SK-N-SH treated with all-trans-retinoic acid at 6 μM for 48 hours (cell line): Measurements from ENCODE around the gene ULBP3.
A peak's percentile ranks its signal among the peaks of the same experiment; 100 is the strongest.
"Not testable (repeated sequence)": the region's sequence is repeated elsewhere in the genome, so short reads cannot be mapped to it uniquely, and the experiment has no call there.

Source experiments
- ATAC-seq: fragments of 200-7000 bp; cut with Tn5 transposase; 3 replicates; pipeline ENCODE4 v1.9.1; 2020; ENCODE audit warnings: mild to moderate bottlenecking, moderate library complexity
- ARNTL ChIP-seq: fragments of 450-650 bp; formaldehyde crosslinking; IDR thresholded peaks from 2 replicates; pipeline ENCODE4 v1.5.0; 2020; ENCODE audit warnings: low read depth, mild to moderate bottlenecking, moderate library complexity, borderline replicate concordance
- BACH2 ChIP-seq: fragments of 250-450 bp; sonication (Bioruptor Pico); IDR thresholded peaks from 2 replicates; pipeline ENCODE4 v1.9.0; 2021; ENCODE audit warnings: mild to moderate bottlenecking, borderline replicate concordance
- CSDC2 ChIP-seq: fragments of 250-450 bp; sonication (Bioruptor Pico); IDR thresholded peaks from 2 replicates; pipeline ENCODE4 v1.5.0; 2020; ENCODE audit warnings: mild to moderate bottlenecking, moderate library complexity
- GLIS3 ChIP-seq: fragments of 250-450 bp; sonication (Bioruptor Pico); IDR thresholded peaks from 2 replicates; pipeline ENCODE4 v1.5.0; 2020; ENCODE audit warnings: mild to moderate bottlenecking, moderate library complexity
- ISL1 ChIP-seq: fragments of 250-450 bp; sonication (Bioruptor Pico); IDR thresholded peaks from 2 replicates; pipeline ENCODE4 v2.1.2; 2022; ENCODE audit warnings: mild to moderate bottlenecking, moderate library complexity
- OSR1 ChIP-seq: fragments of 250-450 bp; sonication (Bioruptor Pico); IDR thresholded peaks from 2 replicates; pipeline ENCODE4 v1.8.0; 2022; ENCODE audit warnings: moderate library complexity, mild to moderate bottlenecking, inconsistent platforms
- PPARA ChIP-seq: fragments of 250-450 bp; sonication (Bioruptor Pico); IDR thresholded peaks from 2 replicates; pipeline ENCODE4 v1.5.0; 2020; ENCODE audit warnings: mild to moderate bottlenecking, borderline replicate concordance
- RARB ChIP-seq: fragments of 250-450 bp; sonication (Bioruptor Pico); IDR thresholded peaks from 2 replicates; pipeline ENCODE4 v1.8.0; 2021; ENCODE audit warnings: mild to moderate bottlenecking, moderate library complexity
- SNAI2 ChIP-seq: fragments of 250-450 bp; sonication (Bioruptor Pico); IDR thresholded peaks from 2 replicates; pipeline ENCODE4 v1.5.0; 2020; ENCODE audit warnings: mild to moderate bottlenecking, moderate library complexity
- TCF4 ChIP-seq: fragments of 250-450 bp; sonication (Bioruptor Pico); IDR thresholded peaks from 2 replicates; pipeline ENCODE4 v1.8.0; 2021; ENCODE audit warnings: mild to moderate bottlenecking, moderate library complexity, borderline replicate concordance
- ZC3H10 ChIP-seq: fragments of 250-450 bp; sonication (Bioruptor Pico); IDR thresholded peaks from 2 replicates; pipeline ENCODE4 v1.5.1; 2021; ENCODE audit warnings: mild to moderate bottlenecking, moderate library complexity
- ZFP3 ChIP-seq: fragments of 250-450 bp; sonication (Bioruptor Pico); IDR thresholded peaks from 2 replicates; pipeline ENCODE4 v1.5.0; 2020; ENCODE audit warnings: mild to moderate bottlenecking, moderate library complexity
- ZFP30 ChIP-seq: fragments of 450-650 bp; formaldehyde crosslinking; IDR thresholded peaks from 2 replicates; pipeline ENCODE4 v1.5.0; 2022; ENCODE audit warnings: mild to moderate bottlenecking, moderate library complexity
- ZNF565 ChIP-seq: fragments of 450-650 bp; formaldehyde crosslinking; conservative IDR thresholded peaks from 2 replicates; pipeline ENCODE4 v1.5.0; 2020; ENCODE audit warnings: low read depth, mild to moderate bottlenecking, moderate library complexity
- ZNF70 ChIP-seq: fragments of 450-650 bp; formaldehyde crosslinking; IDR thresholded peaks from 2 replicates; pipeline ENCODE4 v1.5.0; 2020; ENCODE audit warnings: mild to moderate bottlenecking, moderate library complexity
- TF ChIP-seq, protein P1 (sequence below): fragments of 250-450 bp; sonication (Bioruptor Pico); IDR thresholded peaks from 2 replicates; pipeline ENCODE4 v1.8.0; 2021; ENCODE audit warnings: low read depth, mild to moderate bottlenecking, moderate library complexity, borderline replicate concordance
- TF ChIP-seq, protein P2 (sequence below): fragments of 250-450 bp; sonication (Bioruptor Pico); IDR thresholded peaks from 2 replicates; pipeline ENCODE4 v1.5.0; 2020; ENCODE audit warnings: mild to moderate bottlenecking, moderate library complexity
- TF ChIP-seq, protein P3 (sequence below): fragments of 250-450 bp; sonication (Bioruptor Pico); IDR thresholded peaks from 2 replicates; pipeline ENCODE4 v1.8.0; 2020; ENCODE audit warnings: mild to moderate bottlenecking, moderate library complexity, borderline replicate concordance
- TF ChIP-seq, protein P4 (sequence below): fragments of 250-450 bp; sonication (Bioruptor Pico); IDR thresholded peaks from 2 replicates; pipeline ENCODE4 v1.5.1; 2020; ENCODE audit warnings: low read depth, mild to moderate bottlenecking, moderate library complexity

The ULBP3 gene

DNA sequence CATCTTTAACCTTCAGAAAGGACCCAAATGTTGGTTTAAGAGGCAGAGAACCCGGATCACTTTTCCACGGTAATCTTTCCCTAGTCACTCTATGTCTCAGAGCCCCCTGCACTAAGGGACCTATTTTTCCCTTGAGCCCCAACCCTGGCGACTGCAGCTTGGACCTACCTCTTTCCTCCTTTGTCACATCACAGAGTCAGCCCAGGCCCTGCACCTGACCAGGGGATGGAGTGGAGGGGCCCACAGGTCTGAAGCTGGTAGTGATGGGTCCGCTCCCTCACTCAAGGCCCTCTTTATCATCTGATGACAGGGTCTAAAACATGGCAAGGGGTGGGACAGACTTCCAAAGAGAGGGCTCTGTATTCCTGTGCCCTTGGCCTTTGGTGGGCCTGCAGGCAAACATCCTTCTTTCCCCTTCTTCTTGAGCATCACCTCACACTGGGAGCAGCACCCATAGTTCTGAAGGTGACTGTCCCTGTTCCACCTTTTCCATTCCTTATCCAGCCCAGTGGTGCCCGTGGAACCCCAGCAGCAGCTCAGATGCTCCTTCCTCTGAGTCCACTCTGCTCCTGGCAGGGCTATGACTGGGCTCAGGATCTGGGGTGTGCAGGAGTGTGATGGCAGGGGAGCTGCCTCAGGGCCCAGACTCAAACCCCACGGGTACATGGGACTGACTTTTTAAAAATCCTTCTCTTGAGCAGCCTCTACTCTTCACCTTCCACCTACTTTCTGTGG, 49.9 kb downstream of the ULBP3 start:
- ATAC-seq = no peak
- TF ChIP-seq, protein P1, sequence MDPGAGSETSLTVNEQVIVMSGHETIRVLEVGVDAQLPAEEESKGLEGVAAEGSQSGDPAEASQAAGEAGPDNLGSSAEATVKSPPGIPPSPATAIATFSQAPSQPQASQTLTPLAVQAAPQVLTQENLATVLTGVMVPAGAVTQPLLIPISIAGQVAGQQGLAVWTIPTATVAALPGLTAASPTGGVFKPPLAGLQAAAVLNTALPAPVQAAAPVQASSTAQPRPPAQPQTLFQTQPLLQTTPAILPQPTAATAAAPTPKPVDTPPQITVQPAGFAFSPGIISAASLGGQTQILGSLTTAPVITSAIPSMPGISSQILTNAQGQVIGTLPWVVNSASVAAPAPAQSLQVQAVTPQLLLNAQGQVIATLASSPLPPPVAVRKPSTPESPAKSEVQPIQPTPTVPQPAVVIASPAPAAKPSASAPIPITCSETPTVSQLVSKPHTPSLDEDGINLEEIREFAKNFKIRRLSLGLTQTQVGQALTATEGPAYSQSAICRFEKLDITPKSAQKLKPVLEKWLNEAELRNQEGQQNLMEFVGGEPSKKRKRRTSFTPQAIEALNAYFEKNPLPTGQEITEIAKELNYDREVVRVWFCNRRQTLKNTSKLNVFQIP (CRISPR knock-in tag) = no peak
- no peak for TF ChIP-seq ZC3H10
- TF ChIP-seq ZNF565 (CRISPR knock-in tag) = no peak
- no peak for TF ChIP-seq ISL1 (CRISPR knock-in tag)
- no peak for TF ChIP-seq ARNTL
- no peak for TF ChIP-seq GLIS3
- TF ChIP-seq ZNF70 = no peak
- TF ChIP-seq, protein P2, sequence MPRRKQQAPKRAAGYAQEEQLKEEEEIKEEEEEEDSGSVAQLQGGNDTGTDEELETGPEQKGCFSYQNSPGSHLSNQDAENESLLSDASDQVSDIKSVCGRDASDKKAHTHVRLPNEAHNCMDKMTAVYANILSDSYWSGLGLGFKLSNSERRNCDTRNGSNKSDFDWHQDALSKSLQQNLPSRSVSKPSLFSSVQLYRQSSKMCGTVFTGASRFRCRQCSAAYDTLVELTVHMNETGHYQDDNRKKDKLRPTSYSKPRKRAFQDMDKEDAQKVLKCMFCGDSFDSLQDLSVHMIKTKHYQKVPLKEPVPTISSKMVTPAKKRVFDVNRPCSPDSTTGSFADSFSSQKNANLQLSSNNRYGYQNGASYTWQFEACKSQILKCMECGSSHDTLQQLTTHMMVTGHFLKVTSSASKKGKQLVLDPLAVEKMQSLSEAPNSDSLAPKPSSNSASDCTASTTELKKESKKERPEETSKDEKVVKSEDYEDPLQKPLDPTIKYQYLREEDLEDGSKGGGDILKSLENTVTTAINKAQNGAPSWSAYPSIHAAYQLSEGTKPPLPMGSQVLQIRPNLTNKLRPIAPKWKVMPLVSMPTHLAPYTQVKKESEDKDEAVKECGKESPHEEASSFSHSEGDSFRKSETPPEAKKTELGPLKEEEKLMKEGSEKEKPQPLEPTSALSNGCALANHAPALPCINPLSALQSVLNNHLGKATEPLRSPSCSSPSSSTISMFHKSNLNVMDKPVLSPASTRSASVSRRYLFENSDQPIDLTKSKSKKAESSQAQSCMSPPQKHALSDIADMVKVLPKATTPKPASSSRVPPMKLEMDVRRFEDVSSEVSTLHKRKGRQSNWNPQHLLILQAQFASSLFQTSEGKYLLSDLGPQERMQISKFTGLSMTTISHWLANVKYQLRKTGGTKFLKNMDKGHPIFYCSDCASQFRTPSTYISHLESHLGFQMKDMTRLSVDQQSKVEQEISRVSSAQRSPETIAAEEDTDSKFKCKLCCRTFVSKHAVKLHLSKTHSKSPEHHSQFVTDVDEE (CRISPR knock-in tag) = no peak
- TF ChIP-seq ZFP3 = no peak
- TF ChIP-seq, protein P3, sequence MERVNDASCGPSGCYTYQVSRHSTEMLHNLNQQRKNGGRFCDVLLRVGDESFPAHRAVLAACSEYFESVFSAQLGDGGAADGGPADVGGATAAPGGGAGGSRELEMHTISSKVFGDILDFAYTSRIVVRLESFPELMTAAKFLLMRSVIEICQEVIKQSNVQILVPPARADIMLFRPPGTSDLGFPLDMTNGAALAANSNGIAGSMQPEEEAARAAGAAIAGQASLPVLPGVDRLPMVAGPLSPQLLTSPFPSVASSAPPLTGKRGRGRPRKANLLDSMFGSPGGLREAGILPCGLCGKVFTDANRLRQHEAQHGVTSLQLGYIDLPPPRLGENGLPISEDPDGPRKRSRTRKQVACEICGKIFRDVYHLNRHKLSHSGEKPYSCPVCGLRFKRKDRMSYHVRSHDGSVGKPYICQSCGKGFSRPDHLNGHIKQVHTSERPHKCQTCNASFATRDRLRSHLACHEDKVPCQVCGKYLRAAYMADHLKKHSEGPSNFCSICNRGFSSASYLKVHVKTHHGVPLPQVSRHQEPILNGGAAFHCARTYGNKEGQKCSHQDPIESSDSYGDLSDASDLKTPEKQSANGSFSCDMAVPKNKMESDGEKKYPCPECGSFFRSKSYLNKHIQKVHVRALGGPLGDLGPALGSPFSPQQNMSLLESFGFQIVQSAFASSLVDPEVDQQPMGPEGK (CRISPR knock-in tag) = no peak
- no peak for TF ChIP-seq SNAI2 (CRISPR knock-in tag)

DNA sequence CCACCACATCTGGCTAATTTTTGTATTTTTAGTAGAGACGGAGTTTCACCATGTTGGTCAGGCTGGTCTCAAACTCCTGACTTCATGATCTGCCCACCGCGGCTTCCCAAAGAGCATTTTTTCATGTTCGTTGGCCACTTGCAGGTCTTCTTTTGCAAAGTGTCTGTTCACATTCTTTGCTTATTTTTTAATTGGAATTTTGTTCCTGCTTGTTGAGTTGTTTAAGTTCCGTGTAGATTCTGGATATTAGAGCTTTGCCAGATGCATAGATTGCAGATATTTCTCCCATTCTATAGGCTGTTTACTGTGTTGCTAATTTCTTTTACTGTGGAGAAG, 51.8 kb downstream of the ULBP3 start:
- ATAC-seq = not testable (repeated sequence)

DNA sequence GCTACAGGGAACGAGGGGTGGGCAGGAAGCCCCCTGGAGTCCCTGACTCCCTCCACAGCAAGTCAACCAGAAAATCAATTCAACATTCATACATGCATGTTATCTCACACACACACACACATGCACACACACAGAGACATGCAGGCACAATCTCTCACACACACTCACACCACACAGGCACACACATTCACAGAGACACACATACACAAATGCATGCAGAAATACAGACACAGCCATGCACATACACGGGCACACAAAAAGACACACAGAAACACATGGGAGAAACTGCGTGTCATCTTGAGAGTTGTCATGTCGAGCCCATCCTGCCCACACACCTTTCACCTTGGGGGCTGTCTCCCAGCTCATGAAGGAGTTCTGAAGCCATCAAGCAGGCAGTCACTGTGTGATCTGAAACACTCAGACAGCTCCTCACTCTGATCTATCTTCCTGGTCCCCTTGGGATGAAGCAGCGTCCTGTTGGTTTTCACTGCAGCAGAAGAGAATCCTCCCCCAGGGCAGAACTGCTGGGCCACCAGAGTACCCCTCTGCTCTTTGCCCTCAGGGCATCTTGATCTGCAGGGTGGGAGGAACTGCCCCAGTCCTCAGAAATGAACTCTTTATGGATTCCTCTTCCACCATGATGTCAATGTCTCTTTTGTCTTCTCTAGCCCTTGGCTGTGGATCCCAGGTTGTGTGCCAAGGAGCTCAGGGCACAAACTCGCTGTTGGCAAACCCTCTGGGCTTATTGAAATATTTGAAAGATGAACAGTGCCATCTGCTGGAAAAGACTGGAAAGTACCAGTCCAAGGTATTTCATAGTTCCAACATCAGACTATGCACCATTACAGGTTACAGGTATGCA, 52.4 kb downstream of the ULBP3 start:
- TF ChIP-seq ZFP30 (CRISPR knock-in tag) = no peak
- no peak for TF ChIP-seq OSR1 (CRISPR knock-in tag)
- no peak for TF ChIP-seq ZNF565 (CRISPR knock-in tag)
- no peak for TF ChIP-seq RARB
- no peak for TF ChIP-seq TCF4 (CRISPR knock-in tag)
- TF ChIP-seq ZC3H10 = no peak
- no peak for TF ChIP-seq ARNTL
- no peak for TF ChIP-seq PPARA (CRISPR knock-in tag)
- TF ChIP-seq, protein P1 (CRISPR knock-in tag) = no peak
- TF ChIP-seq GLIS3 = no peak
- no peak for TF ChIP-seq SNAI2 (CRISPR knock-in tag)
- no peak for TF ChIP-seq ZNF70
- no peak for TF ChIP-seq BACH2 (CRISPR knock-in tag)
- TF ChIP-seq, protein P4, sequence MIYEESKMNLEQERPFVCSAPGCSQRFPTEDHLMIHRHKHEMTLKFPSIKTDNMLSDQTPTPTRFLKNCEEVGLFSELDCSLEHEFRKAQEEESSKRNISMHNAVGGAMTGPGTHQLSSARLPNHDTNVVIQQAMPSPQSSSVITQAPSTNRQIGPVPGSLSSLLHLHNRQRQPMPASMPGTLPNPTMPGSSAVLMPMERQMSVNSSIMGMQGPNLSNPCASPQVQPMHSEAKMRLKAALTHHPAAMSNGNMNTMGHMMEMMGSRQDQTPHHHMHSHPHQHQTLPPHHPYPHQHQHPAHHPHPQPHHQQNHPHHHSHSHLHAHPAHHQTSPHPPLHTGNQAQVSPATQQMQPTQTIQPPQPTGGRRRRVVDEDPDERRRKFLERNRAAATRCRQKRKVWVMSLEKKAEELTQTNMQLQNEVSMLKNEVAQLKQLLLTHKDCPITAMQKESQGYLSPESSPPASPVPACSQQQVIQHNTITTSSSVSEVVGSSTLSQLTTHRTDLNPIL (CRISPR knock-in tag) = no peak
- TF ChIP-seq CSDC2 (CRISPR knock-in tag) = no peak
- ATAC-seq = peak; percentile 87

DNA sequence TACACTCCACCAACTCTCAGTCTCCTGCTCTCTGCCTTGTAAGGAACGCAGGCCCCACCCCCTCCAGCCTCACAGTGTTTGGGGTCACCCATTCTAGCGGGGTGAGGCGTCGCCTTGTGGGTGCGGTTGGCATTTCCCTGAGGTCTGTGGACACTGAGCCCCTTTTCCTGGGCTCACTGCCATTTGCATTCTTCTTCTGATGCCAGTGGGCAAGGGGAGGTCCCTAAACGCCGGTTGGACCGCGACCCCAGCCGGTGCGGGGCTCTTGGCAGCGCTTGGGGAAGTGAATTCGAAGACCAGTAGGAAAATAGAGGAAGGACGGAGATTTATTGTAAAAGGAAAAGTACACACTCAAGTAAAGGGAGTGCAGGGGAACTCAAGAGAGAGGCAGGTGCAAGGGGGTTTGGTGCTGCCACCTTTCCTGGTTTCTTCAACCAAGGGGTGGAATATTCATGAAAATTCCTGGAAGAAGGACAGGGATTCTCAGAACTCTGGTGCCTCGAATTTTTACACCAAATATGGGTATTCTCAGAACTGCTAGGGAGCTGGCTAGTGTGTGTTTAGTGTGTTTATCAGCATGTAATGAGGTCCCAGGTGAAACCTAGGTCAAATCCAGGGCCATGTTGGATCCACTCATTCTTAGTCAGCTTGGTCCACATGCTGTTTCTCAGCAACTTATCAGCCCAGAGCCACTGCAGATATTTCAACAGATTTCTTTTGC, 53.5 kb downstream of the ULBP3 start:
- ATAC-seq = peak; percentile 43

DNA sequence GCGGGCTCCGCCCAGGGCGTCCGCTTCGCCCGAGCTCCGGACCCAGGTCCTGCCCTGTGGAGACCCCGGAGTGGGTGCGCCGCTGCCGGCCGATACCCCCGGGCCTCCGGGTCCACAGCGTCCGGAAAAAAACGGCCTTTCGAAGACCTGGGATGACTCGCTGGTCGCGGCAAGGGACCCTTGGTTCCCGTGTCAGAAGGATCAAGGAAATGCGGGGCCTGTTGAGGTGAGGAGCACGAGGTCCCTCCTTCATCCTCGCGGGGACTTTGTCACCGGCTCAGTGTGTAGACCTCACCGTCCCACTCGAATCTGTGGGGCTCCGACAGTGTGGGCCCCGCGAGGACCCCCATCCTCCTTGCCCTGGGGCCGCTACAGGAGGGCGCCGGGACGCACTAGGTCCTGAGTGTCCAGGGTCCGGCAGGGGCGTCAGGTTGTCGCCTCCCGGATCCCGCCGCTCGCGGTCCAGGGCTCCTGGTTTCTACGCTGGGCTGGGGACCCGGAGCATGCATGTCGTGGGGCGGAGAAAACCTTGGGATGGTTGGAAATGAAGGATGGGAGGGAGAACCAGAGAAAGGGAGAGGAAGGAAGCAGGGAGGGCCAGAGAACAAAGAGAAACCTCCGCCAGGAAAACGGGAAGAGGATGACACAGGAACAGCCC, 54.2 kb downstream of the ULBP3 start:
- ATAC-seq = not testable (repeated sequence)

DNA sequence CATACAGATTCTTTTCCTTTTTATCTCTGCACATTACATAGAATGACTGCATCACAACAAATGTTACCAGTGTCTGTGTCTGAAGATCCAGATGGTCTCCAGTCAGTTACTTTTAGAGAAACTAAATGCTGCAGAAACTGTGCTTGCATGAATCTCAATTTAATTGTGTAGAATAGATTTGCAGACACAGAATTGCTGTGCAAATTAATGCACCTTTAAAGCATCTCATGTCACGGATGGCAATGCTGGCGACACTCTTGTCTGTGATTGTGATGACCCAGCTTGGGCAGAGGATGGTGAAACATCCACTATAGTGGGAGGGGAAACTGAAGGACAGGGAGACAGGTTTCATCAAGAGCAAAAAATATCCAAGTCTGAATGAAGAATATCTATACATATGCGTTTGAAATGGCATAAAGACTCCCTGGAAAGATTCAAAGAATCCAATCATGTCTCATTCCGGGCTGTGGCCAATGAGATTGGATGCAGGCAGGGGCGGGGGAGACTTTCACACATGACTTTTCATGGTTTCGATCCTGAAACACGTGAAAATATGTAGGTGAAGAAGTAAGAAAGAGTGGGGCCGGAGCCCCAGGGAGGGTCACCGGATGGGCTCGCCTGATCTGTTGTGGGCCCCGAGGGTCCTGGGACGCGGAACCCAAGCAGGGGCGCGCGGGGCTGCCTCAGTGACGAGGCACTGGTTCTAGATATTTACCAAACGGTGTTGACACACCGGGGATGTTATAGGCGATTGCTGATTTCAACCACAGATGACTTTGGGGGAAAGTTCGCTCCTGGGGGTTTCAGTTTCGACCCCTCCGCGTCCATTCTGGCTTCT, 54.9 kb downstream of the ULBP3 start:
- ATAC-seq = not testable (repeated sequence)
